ENCODE data around the gene KIAA0586.
A peak's percentile ranks its signal among the peaks of the same experiment; 100 is the strongest.
"Not testable (repeated sequence)": the region's sequence is repeated elsewhere in the genome, so short reads cannot be mapped to it uniquely, and the experiment has no call there.

KIAA0586 gene

DNA sequence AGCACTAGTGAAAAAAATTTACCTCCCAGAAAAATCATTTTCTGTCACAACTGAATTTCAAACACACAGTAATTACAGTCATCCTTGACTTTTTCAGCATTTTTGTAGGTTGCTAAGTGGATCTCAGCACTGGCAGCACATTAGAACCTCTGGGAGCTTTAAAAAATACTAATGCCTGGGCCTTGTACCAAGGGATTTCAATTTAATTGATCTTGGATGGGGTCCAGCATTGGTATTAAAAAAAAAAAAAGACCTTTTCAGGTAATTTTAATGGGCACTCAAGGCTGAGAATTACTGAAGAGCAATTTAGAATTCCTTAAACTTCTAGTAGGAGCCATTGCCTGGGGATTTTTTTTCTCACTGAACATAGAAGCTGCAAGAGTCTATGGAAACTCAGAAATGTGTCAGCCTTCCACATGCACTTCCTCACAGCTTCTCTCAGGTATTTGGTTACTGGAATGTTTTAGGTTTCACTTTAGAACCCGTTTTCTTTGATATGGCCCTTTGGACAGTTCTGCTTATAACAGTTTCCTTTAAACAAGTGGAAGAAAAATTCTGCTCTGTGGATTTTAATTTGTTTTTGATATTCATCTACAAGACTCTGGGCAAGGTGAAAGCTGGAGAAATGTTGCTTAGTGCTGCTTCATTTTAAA, 121.7 kb downstream of the KIAA0586 start:
- no peak for DNase-seq (ENCODE audit: low spot score)

DNA sequence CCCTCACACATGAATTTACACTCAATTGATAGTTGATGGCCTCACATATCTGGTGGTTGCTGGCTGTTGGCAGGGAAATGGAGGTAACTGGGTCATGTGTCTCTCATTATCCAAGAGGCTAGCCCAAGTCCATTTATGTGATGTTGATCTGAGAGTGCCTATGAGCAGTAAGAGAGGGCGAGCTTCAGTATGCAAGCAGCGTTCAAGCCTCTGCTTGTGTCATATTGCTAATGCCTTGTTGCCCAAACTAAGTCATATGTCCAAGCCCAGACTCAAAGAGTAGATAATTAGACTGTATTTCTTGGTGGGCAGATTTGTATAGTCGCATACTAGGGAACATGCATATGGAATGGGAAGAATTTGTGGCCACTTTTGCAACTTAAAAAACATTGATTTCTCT, 126.4 kb downstream of the KIAA0586 start:
- no peak for DNase-seq (ENCODE audit: low spot score)

DNA sequence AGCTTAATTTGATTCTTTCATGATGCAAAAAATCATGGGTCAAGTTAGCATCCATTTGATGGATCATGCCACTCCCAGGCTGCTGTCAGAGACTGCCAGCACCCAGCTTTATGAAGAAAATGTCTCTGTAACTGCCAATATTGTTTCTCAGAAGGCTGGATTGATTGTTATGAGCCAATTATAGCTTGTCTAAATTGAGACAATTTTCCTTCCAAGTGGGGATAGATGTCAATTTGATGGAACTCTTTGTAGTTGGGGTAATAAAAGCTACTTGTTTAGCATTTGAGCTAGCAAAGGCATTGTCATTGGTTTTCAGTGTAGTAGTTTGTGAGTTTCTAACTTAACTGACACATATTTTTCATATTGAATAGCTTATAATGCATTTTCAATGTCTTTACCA, 128.1 kb downstream of the KIAA0586 start:
- no peak for DNase-seq (ENCODE audit: low spot score)

DNA sequence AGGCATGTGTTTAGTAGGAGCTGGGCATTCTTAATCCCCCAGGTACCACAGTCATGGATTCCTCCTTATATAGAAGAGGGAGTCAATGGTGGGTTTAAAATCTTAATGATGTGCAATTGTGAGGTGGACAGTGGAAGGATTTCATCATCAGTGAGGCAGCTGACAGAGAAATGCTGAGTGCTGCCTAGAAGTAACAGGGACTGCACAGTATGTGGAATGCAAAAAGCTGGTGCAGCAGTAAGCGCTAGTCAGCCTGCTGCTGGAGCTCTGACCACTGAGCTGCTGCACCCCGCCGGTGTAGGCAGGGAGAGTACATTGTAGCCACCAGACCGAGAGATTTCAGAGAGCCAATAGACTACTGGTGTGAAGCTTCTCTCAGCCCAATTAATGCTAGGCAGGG, 129.7 kb downstream of the KIAA0586 start:
- no peak for DNase-seq (ENCODE audit: low spot score)

DNA sequence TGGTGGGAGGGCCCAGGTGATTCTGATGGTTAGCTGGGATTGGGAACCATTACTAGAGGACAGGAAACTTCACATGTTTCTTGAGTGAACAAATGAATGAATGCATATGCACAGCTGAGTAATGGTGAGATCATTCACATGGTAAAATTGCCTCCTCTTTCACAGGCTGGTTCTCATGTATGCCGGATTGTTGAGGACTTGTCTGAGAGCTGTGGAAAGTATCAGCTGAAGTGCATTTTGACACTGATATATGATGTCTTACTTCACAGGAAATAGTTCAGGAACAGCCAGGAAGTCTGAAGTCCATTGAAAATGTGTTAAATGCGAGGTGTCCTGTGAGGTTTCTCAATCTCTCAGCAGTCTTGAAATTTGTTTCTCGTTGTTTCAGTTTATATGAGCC, 132.7 kb downstream of the KIAA0586 start:
- no peak for DNase-seq (ENCODE audit: low spot score)

DNA sequence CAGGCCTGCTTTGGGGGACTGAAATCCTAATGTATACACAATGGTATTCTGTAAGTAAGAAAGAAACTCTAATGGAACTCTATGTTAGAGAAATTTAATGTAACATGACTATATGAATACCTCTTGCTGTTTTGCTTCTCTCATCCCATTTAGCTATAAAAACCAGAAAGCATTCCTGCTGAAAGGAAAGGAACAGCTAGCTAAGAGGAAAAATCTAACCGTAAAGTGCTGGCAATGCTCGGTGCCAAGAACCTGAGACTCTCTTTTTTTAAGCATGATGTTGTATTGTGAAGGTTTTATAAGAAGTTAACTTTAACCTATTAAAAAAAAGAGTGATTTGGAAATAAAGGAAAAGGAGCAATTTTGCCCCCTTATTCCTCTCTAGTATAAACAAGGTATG, 134.6 kb downstream of the KIAA0586 start:
- DNase-seq (ENCODE audit: low spot score), result no peak

DNA sequence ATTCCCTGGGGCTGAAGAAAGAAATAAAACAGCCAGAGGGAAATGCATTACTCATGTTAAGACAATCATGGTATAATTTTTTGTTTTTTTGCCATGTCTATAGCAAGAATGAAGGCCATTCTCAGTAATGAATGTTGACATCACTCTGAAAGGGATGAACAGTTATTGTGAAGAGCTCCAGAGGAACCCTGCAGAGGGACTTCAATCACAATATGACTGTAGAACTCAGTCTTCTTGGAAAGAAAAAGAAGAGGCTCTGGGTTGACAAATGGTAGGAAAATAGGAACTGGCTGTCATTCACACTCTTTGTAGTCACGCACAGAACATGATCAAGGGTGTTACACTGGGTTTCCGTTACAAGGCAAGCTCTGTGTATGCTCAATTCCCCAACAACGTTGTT, 136.5 kb downstream of the KIAA0586 start:
- no peak for DNase-seq (ENCODE audit: low spot score)

DNA sequence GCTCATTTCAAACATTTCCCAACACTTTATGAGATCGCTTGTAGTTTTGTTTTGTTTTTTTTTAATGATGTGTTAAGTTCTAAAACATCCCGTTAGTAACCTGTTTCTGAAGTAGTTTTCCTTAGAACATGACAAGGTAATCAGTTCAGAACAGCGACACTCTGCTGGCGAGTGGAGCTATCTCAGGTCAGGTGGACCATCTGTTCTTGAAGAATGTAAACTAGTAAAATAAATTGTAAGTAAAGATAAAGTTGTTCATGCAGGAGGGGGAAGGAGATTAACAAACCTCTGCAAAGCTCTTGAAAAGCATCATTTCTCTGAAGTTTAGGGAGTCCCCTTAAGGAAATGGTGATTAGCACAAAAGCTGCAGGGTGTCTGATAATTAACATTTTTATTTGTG, 138.3 kb downstream of the KIAA0586 start:
- DNase-seq (ENCODE audit: low spot score), result no peak

DNA sequence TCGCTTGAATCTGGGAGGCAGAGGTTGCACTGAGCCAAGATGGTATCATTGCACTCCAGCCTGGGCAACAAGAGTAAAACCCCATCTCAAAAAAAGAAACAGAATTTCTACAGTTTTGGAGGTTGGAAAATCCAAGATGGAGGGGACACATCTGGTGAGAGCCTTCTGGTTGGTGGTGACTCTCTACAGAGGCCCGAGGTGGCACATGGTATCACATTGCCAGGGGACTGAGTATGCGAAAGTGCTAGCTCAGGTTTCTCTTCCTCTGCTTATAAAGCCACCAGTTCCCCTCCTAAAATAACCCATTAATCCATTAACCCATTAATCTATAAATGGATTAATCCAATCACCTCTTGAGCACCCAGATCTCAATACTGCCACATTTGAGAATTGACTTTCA, 139.5 kb downstream of the KIAA0586 start:
- DNase-seq (ENCODE audit: low spot score), result no peak

DNA sequence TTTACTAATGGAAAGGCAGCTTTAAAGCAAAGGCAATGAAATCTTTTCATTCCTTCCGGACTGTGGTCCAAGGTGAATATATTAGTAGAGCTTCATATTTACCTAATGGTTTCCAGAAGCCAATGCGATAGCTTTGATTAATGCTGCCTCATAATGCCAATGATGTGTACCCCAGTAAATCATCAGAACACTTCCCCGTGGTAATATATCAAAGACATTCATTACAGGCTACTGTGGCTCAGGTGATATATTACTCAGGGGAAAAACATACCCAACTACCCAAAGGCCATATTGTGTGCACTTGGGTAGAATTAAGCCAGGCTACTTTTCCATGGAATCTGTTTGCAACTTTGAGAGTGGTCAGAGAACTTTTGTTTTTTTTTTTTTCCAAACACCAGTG, 140.8 kb downstream of the KIAA0586 start:
- DNase-seq (ENCODE audit: low spot score), result no peak

DNA sequence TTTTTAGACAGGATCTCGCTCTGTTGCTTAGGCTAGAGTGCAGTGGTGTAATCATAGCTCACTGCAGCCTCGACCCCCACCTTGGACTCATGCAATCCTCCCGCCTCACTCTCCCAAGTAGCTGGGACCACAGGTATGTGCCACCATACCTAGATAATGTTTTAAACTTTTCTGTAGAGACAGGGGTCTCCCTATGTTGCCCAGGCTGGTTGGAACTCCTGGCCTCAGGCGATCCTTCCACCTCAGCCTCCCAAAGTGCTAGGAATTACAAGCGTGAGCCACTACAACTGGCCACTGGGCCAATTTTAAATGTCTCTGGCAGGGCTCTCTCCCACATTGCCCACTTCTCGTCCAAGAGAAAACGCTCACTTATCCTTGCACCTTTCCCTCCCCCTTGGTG, 143.7 kb downstream of the KIAA0586 start:
- DNase-seq (ENCODE audit: low spot score), result no peak

DNA sequence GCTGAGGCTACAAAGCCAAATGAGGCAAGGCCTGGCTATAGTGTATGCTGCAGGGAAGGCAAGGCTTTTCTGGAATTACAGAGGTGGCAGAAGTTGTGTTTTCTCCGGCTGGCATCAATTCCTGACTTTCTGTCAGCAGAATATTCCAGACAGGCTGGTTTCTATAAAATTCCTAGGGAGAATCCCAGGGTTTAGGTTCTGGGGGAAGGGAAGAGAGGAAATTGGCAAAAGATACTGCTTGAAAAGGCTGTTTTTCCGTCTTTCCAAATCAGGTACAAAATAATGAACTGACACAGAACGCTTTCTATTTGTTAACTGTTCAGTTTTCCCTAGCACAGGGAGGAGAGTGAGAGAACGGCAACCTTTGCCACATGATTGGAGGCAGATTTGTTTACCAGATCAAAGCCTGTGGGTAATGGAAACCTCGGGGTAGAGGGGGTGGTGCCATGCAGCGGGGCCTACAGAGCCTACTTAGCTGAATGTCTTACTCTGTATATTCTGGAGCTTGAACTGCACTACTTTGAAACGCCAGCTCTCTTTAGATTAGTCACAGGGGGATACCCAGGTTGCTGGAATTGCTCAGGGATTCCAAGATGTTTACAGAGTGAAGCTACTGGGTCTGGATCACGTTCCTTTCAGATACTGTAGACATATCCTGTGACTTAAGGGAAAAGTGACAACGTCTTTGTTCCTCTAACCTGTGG, 144.4 kb downstream of the KIAA0586 start:
- peak; percentile 55 for DNase-seq (ENCODE audit: low spot score)

DNA sequence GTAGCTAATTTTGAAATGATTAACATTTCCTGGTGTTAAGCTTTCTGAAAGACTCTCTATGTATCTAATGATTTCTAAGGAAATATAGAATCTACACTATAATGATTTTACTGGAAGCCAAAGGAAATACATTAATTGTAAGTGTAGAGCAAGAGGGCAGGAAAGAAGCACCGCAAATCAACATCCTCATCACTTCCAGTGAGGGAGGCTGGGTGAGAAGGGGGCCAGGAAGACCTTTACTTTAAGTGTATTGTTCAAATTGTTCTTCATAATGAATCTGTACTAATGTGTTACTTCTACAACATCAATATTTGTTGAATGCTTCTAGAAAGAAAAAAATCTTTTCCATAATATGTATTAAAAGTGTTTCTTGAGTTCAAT, 144.9 kb downstream of the KIAA0586 start:
- DNase-seq (ENCODE audit: low spot score), result no peak

DNA sequence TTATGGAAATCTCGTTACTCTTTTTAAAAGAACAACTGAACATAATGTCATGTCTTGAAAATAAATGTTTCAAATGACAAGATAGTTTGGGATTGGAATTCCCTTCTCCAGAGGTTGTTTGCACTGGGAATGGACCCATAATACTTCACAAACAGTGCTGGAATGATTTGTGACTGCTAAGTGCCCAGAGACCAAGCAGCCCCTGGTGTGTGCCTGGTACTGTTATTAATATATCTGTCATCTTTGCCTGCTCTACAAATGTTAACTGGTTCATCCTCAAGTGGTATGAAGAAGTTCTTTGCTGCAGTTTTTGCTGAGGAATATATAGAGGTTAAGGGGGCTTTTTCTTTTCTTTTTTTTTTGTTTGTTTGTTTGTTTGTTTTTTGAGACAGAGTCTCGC, 145.3 kb downstream of the KIAA0586 start:
- DNase-seq (ENCODE audit: low spot score), result no peak

DNA sequence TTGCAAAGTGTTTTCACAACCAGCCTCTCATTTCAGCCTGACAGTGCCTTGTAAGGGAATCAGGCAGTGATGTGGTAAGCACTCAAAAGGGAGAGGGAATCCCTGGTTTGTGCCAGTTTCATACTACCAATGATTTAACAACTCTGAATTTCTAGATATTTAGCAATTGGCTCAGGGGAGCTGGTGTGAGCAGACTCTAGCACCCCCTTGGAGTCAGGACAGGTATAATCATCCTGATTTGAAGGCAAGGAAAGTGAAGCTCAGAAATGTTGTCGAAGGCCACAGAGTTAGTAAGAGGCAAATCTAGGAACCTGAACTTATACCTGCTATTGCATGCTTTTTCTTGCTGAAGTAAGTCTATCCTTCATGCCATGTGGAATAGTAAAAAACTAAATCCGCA, 147.1 kb downstream of the KIAA0586 start:
- DNase-seq (ENCODE audit: low spot score), result no peak

DNA sequence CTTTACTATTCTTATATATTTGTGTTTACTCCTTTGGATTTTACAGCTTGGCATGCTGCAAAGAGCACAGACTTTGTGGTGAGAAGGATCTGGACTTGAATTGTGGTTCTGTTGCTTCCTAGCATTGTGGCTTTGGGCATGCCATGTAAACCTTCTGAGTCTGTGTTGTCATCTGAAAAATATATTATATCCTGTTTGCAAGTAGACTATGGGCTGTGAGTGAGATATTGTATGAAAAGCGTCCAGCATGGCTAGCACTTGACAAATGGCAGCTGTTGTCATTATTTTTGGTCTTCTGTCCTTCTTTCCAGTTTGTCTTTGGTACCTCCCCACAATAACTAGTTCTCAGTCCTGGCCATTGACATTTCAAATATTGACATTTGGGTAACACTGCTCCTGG, 148.4 kb downstream of the KIAA0586 start:
- DNase-seq (ENCODE audit: low spot score), result no peak

DNA sequence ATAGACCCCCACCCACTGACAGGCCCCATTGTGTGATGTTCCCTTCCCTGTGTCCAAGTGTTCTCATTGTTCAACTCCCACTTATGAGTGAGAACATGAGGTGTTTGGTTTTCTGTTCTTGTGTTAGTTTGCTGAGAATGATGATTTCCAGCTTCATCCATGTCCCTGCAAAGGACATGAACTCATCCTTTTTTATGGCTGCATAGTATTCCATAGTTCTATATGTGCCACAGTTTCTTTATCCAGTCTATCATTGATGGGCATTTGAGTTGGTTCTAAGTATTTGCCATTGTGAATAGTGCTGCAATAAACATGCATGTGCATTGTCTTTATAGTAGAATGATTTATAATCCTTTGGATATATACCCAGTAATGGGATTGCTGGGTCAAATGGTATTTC, 152.5 kb downstream of the KIAA0586 start:
- DNase-seq (ENCODE audit: low spot score), result not testable (repeated sequence)

DNA sequence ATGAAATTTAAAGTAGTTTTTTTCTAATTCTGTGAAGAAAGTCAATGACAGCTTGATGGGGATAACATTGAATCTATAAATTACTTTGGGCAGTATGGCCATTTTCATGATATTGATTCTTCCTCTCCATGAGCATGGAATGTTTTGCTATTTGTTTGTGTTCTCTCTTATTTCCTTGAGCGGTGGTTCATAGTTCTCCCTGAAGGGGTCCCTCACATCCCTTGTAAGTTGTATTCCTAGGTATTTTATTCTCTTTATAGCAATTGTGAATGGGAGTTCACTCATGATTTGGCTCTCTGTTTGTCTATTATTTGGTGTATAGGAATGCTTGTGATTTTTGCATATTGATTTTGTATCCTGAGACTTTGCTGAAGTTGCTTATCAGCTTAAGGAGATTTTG, 153.9 kb downstream of the KIAA0586 start:
- DNase-seq (ENCODE audit: low spot score), result not testable (repeated sequence)

DNA sequence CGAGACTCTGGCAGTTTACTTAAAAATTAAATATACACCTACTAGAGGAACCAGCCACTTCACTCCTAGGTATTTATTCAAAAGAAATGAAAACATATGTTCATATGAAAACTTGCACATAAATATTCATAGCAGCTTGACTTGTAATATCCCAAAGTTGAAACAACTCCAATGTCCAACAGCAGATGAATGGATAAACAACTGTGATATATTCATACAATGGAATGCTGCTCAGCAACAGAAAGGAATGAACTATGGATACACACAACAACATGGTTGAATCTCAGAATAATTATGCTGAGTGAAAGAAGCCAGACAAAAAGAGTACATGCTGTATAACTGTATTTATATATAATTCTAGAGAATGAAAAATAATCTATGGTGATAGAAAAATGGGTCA, 156.9 kb downstream of the KIAA0586 start:
- DNase-seq (ENCODE audit: low spot score), result peak; percentile 21

DNA sequence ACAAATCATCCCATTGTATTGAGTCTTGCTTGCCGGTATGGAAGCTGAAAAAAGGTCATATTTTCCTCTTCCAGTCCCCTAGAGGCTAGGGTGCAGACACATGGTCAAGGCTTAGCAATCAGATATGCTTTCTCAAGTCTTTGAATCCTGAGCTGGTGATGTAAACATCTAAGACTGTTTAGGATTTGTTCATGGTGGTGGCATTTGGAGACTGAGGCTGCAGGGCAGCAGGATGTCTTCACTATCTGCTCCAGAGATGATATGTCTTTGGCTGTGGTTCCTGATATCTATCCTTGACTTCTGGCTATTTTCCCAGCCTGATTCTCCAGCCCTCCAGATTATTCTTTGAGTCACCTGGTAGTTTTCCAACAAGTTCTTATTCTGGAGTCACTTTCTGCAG, 159.8 kb downstream of the KIAA0586 start:
- DNase-seq (ENCODE audit: low spot score), result peak; percentile 77

DNA sequence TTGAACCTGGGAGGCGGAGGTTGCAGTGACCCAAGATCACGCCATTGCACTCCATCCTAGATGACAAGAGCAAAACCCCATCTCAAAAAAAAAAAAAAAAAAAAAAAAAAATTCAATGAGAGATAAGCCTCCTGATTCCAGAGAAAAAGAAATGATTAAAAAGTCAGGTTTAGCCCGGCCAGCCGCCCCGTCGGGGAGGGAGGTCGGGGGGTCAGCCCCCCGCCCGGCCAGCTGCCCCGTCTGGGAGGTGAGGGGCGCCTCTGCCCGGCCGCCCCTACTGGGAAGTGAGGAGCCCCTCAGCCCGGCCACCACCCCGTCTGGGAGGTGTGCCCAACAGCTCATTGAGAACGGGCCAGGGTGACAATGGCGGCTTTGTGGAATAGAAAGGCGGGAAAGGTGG, 160.8 kb downstream of the KIAA0586 start:
- not testable (repeated sequence) for DNase-seq (ENCODE audit: low spot score)

DNA sequence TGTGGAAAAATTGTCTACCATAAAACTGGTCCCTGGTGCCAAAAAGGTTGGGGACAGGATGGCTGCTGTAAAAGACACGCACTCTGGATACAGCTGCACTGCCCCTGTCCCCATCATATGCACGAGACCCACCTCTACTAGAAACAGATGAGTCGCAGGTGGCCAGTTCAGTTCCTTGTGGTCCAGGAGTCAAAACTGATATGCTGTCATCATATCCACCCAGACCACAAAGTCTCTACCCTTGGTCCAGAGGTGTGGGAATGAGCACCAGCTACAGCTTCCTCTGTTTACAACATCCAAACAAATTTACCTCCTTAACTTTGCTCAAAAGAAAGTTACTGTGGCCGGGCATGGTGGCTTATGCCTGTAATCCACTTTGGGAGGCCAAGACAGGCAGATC, 166.5 kb downstream of the KIAA0586 start:
- no peak for DNase-seq (ENCODE audit: low spot score)

DNA sequence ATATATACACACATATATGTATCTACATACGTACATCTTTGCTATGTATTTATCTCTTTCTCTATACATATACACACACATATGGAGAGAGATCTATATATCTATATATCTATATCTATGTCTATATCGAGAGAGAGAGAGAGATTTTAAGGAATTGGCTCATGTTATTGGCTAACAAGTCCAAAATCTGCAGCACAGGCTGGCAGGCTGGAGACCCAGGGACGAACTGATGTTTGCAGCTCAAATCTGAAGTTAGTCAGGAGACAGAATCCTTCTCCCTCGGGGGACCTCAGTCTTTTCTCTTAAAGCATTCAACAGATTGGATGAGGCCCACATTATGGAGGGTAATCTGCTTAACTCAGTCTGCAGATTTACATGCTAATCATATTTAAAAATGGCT, 169.5 kb downstream of the KIAA0586 start:
- no peak for DNase-seq (ENCODE audit: low spot score)

All from GM03348 (cell line).